HG03342 (cell line): ENCODE results near the gene FAM81B.
A peak's percentile ranks its signal among the peaks of the same experiment; 100 is the strongest.

Experiments used
- ATAC-seq: cut with Tn5 transposase; IDR thresholded peaks from one replicate; pipeline ENCODE4 v1.9.1; 2021; ENCODE audit warnings: mild to moderate bottlenecking, moderate library complexity; ENCODE audit not compliant: unreplicated experiment

Gene FAM81B

DNA sequence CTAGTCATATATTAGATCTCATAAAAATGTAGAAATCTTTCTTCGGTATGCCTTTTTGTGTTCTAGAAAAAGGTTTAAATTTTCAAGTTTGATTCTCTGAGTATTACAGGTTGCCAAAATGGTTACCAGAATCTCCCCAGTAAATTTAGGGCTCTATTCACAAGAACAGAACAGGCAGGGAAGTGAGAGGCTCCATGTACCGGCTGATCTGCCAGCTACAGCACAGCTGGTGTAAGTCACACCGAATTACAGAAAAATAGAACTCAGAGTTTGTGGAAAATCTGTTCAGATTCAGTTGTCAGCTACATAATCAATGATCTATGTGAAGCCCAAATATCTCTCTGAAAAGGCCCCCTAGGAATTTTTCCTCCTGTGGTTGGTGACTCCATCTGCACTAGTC, 10.5 kb downstream of the FAM81B start:
- no peak for ATAC-seq

DNA sequence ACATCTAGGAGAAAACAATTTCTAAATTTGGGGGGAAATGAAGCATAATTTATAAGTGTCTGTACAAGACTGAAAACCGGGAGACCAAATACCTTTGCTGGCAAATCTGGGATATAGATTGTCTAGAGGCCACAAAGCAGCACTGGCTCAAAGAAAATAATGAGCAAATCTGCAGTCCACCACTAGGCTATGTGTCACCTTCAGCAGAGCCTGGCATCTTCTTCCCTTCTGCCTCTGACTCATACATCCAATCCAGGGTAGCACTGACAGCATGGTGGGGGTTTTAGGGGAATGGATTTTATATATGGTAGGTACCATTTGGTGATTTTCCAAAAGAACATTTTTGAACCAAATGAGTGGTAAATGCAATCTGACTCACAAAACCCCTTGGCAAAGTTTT, 12.8 kb downstream of the FAM81B start:
- ATAC-seq: no peak

DNA sequence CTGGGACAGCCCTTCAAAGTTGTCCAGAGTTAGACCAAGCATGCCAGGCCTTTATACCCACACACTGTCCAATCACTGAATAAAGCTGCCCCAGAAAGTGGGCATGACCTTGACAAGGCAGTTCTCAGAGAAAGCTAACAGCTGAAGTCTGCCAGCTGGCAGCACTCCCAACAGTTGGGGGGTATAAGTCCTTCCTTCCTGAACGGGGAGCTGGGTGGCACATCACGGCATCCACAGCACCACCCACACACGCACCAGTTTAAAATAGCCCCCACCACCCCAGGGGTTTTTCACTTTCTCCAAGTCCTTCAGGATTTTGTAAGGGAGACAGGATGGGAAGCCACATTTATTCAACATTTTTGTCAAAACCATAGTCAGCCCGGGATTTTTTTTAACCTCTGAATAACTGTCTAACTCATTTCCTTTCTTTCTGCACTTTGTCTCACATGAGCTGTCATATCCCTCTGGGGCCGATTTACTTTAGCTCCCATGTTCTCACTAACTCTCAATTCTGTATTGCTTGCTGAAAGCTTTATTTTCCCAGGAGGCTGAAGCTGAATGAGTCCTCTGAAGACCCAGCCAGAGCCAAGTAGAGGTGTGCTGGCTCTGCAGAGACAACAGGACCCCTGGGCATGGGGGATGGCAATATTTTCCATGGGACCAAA, 15.4 kb downstream of the FAM81B start:
- ATAC-seq: no peak

DNA sequence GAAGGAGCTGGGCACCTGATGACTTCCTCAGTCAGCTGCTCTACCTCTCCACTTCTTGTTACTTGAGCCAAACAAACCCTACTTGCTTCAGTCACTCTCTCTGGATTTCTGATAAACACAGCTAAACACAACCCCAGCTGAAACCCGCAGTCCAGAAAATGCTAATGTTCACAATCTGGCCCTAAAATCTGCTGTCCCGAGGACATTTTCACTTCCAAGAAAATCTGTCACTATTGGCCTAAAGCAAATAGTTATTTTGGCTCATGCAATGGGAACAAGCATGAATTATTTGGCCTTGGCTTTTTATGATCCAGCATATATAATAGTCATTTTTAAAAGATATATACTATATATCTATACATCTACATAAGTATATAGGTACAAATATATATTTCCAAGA, 19.1 kb downstream of the FAM81B start:
- ATAC-seq: no peak

DNA sequence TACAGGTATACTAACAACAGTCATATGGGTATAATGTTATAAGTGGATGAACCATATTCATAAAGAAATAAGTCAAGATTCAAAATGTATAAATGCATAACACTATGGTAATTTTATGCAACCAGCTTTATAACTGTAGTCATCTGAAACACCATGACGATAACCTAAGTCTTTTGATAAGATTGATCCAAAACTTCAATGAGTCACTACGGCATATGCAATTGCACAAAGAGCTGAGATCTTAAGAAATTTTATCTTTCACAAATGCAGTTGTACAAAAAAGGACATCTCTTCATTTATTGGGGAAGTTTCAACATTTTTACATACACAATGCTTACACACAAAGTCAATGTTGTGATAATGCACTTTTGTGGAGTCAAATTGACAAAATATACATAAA, 20.3 kb downstream of the FAM81B start:
- no peak for ATAC-seq

DNA sequence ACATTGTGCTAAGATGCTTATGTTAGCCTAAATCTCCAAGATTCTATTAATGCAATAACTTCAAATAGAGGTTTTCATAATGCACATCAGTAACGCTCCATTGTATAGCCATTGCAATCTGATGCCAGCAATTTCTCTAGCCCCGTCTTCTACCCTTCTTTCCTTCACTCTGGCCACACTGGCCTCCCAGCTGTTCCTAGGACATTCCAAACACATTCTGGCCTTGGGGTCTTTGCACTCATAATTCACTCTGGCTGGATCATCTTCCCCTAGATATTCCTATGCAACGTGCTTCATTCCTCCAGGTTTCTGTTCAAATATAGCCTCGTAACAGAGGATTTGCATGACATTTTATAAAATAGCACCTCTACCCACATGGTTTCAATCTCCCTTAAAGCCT, 23.3 kb downstream of the FAM81B start:
- no peak for ATAC-seq

DNA sequence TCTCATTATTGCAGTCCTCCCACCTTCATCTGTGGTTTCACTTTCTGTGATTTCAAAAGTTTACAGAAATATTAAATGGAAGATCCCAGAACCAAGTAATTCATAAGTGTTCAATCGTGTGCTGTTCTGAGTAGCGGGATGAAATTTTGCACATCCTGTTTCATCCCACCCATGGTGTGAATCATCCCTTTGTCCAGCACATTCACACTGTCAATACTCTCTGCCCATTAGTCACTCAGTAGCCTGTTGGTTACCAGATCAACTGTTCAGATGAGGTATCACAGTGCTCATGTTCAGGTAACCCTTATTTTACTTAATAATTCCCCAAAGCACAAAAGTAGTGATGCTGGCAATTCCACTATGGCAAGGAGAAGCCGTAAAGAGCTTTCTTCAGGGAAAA, 26.8 kb downstream of the FAM81B start:
- no peak for ATAC-seq

DNA sequence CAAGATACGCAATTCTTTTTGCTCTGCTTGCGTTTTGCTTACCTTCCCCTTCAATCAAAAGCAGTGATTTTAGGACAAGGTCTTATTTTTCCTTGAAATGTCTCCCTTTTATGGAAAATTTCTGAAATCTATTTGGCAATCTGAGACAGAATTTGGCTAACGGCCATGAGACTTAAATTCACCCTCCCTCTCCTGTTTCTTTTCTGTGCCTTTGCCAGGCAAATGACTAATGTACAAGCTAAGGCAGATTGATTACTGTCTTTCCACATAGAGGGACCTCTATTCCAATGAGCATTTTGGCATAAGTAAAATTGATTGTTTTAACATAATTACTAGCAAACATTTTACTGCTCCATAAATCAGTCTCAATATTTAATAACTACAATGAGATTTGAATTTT, 31.7 kb downstream of the FAM81B start:
- no peak for ATAC-seq

DNA sequence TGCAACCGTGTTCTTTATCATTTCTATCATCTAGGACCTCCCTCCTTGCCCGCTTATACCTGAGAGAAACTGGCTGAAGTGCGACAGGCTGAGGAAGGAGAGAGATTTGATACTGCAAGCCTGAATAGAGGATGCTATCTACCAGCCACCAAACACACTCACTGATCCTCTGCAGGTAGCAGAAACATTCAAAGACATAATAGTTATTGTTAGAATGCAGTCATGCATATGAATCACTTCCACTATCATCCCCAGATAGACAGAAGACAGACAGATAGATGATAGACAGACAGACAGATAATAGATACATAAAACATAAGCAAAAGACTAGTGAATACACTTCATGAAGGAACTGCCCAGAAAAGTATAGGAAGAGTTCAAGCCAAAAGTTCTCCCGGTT, 32.9 kb downstream of the FAM81B start:
- peak; percentile 73 for ATAC-seq

DNA sequence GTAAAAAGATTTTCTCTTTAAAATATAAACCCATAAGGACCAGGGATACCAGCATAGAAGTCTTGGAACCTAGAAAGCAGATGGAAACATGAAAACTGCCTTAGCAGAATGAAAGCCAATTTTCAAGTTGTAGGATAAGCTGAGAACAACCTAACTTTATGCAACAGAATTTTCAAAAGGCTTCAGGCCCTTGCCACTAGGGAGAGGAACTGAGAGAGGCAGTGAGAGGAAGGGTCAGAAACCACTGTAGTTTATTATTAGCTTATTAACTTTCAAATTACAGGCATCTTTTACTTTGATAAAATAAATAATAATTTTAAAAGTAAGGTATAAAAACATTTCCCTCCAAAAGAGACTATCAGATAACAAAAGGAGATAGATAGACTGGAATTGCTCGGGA, 33.4 kb downstream of the FAM81B start:
- peak; percentile 63 for ATAC-seq

DNA sequence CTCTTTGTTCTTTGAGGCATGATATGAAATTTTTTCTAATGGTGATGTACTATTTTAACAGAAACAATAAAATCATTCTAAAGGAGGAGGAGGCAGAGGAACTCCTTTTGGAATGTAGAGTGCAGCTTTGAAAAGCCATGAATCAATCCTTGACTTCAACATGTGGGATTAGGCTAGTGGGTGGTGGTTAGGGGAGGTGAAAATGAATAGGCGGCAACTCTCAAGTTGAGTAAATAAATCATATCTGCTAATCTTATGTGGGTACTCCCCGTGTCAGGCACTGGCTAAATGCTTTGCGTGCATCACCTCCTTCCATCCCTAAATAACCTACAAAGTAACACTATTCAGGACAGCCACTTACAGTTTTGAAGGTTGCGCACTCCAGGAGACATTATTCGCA, 35.1 kb downstream of the FAM81B start:
- no peak for ATAC-seq

DNA sequence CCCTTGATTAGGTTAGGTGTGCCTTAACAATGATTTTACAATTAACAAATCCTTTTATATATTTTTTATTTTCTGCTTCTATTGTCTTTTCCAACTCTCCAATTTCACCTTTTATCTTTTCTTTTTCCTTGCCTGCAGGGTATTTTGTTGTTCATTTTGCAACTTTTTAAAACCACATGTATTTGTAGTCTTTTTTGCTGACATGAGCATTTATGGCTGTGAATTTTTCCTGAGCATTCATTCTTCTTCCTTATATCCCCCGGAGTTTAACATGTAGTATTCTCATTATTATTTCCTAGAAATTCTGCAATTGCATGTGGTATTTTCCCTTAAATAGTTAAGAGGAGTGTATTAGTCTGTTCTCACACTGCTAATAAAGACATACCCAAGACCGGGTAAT, 41.6 kb downstream of the FAM81B start:
- ATAC-seq: no peak

DNA sequence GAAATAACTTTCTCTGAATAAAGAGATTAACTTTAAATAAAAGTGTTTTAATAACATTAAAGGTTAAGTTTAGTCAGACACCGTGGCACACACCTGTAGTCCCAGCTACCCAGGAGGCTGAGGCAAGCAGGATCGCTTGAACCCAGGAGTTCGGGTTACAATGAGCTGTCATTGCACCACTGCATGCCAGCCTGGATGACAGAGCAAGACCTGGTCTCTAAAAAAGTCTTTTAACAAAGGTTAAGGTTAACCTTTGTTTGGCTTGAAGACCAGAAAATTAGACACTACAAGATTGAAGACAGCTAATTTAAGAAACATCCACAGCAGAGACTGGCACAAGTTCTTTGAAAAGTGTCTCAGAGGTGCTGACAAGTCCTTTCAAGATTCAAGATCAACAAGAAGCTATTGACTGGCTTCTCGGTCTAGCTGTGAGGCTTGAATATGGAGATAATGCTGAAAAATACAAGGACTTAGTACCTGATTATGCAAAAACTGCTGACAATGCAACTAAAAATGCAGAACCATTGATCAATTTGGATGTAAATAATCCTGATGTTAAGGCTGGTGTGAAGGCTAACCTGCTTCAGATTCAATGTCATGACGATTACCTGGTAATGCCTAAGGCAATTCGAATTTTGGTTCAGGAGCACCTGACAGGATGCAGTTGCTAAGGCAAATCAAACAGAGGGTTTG, 48.8 kb downstream of the FAM81B start:
- ATAC-seq: no peak

DNA sequence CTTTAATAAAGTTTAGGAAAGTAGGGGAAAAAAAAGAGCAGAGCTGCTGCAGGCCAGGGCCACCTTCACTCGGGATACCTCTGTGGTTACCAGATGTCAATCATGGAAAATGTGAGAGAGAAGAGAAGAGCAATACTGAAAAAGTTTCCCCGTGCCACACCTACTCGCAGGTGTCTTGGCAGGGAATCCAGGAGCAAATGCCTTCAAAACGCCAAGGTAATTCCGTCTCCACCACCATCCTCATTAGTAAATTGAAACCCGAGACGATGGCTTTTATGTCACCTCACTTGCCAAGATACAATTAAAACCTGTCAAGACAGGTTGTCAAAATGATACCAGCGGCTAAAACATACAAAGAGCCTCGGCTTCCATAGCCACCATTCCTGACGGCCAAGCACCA, 49.7 kb downstream of the FAM81B start:
- ATAC-seq: no peak

DNA sequence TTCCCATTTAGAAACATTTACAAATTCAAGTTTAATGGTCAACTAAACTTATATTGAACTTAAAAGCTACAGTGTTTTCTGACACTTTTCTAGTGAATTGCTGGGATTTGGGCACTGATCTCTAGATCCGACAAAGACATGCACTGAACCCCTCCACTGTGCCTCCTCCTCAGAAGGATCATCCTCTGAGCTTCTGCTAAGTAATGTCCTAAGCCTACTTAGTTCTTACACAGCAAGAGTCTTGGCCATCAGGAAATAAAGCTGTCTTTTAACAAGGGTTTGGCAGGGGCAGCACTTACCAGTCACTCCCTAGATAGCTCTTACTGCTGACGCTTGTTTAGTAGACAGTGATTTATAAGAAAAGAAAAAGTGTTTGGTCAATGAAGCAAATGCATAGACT, 50.5 kb downstream of the FAM81B start:
- no peak for ATAC-seq

DNA sequence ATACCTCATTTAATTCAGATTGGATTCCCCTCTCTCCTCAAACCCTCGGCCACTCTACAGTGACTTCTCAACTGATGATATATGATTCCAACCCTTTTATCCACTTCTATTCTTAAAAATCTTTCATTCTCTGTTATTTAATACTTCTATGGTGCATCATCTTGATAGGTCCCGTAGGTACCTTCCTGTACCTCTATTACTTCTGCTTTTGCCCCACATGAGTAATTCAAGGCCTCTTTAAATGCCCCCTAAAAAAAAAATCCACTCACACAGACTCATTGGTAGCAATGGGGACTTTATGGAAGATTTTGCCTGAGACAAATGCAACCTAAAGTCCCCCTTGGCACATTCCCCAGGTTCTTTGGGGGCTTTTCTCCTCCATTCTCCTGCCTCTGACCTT, 54.3 kb downstream of the FAM81B start:
- no peak for ATAC-seq

DNA sequence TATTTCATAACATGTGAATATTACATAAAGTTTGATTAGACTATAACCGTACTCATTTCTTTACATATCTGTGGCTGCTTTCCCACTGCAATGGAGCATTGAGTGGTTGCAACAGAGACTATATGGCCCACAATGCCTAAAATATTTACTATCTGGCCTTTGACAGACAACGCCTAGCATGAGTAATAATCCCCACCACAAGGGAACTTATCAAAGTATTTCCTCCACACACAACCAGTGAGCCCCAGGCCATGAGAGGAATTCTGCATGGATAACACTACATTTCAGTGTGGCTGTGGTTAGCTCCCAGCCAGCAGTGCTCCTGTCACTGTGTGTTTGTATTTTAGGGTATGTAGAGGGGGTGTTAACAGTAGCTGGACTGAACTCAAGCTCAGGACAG, 54.8 kb downstream of the FAM81B start:
- ATAC-seq: no peak

DNA sequence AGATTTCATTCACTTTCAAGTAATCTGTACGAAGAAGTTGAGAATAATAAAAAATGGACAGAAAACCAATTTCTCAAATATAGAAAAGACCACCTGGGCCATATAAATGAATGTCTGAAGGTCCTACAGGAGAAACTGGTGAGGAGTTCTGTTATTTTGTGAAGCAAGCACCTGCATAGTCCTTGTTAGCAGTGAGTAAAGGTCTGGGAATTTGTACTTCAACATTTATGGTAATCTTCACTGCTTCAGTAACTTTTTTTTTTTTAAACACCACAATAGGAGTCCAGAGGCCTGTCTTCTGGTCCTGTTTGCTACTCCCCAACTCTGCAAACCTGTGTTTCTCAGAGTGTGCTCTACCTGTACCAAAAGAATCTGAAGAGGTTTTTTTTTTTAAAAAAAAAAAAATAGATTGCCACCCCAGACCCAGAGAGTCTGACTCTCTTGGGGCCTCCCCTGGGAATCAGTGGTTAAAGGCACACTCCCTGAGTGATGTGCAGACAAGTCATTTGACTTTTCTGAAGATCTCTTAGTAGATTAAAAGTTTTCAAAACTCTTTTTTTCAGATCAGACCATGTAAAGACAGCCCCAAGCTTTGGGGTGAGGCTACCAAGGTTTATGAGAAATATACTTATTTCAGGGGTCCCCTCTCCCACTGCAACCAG, 55.5 kb downstream of the FAM81B start:
- ATAC-seq: no peak

DNA sequence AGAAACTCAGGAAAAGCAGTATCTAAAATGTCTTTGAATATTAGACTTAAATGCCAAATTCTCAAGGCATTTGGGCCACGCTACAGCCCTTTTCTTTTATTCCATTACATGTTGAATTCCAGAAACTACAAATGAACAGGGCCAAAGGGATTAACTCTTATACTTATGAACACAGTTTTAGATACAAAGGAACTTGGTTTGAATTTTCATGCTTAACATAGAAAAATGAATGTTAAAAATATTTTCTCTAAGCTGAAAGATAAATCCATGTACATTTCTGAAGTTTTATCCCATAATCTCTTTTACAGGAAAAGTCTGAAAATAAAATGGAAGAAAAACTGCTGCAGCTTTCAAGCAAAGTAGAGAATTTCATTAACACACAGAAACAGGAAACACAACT, 56.8 kb downstream of the FAM81B start:
- no peak for ATAC-seq

DNA sequence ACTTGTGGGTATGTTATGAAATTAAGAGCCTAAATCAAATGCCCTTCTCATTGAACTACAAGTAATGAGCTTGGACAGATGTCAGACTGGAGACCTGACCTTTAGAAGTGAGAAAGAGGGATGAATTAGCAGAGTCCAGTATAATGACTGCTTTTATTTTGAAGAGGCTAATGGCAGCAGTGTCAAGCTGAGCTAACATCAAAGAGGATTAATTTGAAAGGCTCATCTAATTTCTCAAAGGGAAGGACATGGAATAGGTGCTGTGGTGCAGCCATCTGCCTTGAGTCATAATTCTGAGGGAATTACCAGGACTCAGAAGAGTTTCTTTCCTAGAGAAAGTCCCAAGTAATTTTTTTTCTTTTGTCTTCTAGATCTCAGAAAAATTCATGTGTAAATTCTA, 57.6 kb downstream of the FAM81B start:
- ATAC-seq: no peak

DNA sequence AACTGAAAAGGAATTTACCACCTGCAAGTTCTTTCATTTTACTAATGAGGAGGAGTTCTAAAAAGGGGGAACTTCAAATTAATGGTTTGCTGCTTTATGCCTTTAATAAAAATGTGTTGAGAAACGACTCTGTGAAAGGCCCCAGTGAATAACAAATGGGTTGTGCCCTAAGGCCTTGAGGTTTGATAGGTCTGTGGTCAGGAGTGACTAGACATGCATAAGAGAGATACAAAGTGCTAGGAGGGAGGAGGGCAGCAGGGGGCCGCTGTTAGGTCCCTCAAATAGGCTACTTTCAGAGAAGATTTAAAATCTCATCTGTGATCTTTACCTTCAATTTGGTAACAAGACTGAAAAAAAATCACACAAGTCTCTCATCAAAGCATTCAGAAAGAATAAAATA, 58.3 kb downstream of the FAM81B start:
- no peak for ATAC-seq

DNA sequence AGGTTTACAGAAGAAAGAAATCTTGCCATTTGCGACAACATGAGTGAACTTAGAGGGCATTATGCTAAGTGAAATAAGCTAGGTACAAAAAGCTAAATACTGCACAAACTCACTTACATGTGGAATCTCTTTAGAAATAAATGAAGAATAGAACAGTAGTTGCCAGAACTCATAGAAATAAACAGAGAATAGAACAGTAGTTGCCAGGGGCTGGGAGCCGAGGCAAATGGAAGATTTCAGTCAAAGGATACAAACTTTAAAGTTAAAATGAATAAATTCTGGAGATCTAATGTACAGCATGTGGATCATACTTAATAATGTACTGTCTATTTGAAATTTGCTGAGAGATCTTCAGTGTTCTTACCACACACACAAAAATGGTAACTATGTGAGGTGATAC, 63.4 kb downstream of the FAM81B start:
- no peak for ATAC-seq
